Thyroid gland (tissue), 4 donors: Measurements from ENCODE around the gene CD8B. TPM values are rescaled to one million over a fixed set of nuclear protein-coding genes. Genes with fewer than 3 reads are reported as not detected.

Experiments
- DNase-seq, 2 donors: peaks; one replicate each; pipeline ENCODE4 v3.0.0-alpha.2; 2019
- H3K27ac ChIP-seq, 3 donors: fragments of 200-600 bp; sonication (generic); 1 replicate in 2 of 3; 2 replicates in 1 of 3; pipeline ENCODE4 v1.5.1; 2016 to 2019; ENCODE audit warnings: mild to moderate bottlenecking in 1 of 3, moderate library complexity in 1 of 3
- H3K27me3 ChIP-seq: fragments of 200-600 bp; sonication (generic); one replicate; pipeline ENCODE4 v1.5.1; 2019
- H3K36me3 ChIP-seq, 2 donors: fragments of 200-600 bp; sonication (generic); one replicate each; pipeline ENCODE4 v1.5.1; 2016 to 2019
- H3K4me1 ChIP-seq, 2 donors: fragments of 200-600 bp; sonication (generic); one replicate each; pipeline ENCODE4 v1.5.1; 2017 to 2019
- H3K4me3 ChIP-seq, 3 donors: fragments of 200-600 bp; sonication (generic); replicated peaks in 1 of 3; 1 replicate in 2 of 3; 2 replicates in 1 of 3; pipeline ENCODE4 v1.5.1; 2016; ENCODE audit warnings: mild to moderate bottlenecking in 1 of 3
- H3K9me3 ChIP-seq: fragments of 200-600 bp; sonication (generic); one replicate; pipeline ENCODE4 v1.5.1; 2017
- POLR2A ChIP-seq, 2 donors: fragments of 450-650 bp; IDR thresholded peaks; one replicate each; pipeline ENCODE4 v1.6.1; 2017; ENCODE audit warnings: antibody characterized with exemption in 2 of 2, mild to moderate bottlenecking in 2 of 2, moderate library complexity in 1 of 2
- WGBS, 2 donors: methylation state at CpG; one replicate each; pipeline ENCODE4 v1.1.5; 2017; 5-methylcytosine and 5-hydroxymethylcytosine counted together
- intact Hi-C: fragments of 100-400 bp; cut with DNase I; formaldehyde crosslinking; loops from one replicate; pipeline ENCODE4 v1.15.1; 2023
- total RNA-seq, 4 donors: library from RNA; depleted of rRNA; stranded (reverse); fragments of >200 nt; gene quantifications; one replicate each; pipeline ENCODE4 v1.2.3, GENCODE V29; 2016
- TF ChIP-seq, protein P1 (sequence below), 6 experiments: fragments of 200-600 bp in 3 of 6; fragments of 450-650 bp in 3 of 6; sonication (generic) in 3 of 6; IDR thresholded peaks; one replicate each; pipeline ENCODE4 v1.5.1; 2016 to 2019; ENCODE audit warnings: antibody characterized with exemption in 6 of 6, mild to moderate bottlenecking in 2 of 6, inconsistent platforms in 1 of 6, moderate library complexity in 1 of 6

Gene CD8B
- total RNA-seq, 4 donors from 2014 or later: 0.54 to 4.6 (median 3.5) TPM; not detected in 1

GRCh38 chr2:86785456-86785855 is 76.2 kb downstream of the CD8B start:
- whole genome bisulfite sequencing, 2 donors: 90 to 92% methylated on average over 9 of the region's 9 CpGs
- H3K27ac ChIP-seq: no peak overlapping the region
- no peaks in the 10 kb centered on the region for H3K36me3 ChIP-seq
- intact Hi-C loops: no loop called here
- DNase-seq: no peak
- peaks cover 5 to 27% of the 10 kb centered on the region in 2 donors for H3K4me1 ChIP-seq
- H3K27me3 ChIP-seq: peaks cover 5% of the 10 kb centered on the region
- TF ChIP-seq, protein P1, sequence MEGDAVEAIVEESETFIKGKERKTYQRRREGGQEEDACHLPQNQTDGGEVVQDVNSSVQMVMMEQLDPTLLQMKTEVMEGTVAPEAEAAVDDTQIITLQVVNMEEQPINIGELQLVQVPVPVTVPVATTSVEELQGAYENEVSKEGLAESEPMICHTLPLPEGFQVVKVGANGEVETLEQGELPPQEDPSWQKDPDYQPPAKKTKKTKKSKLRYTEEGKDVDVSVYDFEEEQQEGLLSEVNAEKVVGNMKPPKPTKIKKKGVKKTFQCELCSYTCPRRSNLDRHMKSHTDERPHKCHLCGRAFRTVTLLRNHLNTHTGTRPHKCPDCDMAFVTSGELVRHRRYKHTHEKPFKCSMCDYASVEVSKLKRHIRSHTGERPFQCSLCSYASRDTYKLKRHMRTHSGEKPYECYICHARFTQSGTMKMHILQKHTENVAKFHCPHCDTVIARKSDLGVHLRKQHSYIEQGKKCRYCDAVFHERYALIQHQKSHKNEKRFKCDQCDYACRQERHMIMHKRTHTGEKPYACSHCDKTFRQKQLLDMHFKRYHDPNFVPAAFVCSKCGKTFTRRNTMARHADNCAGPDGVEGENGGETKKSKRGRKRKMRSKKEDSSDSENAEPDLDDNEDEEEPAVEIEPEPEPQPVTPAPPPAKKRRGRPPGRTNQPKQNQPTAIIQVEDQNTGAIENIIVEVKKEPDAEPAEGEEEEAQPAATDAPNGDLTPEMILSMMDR (IDR thresholded peaks at IDR 0.05): no peak
- TF ChIP-seq POLR2A (IDR thresholded peaks at IDR 0.05): no peak
- no peak overlapping the region for H3K4me3 ChIP-seq
- no peaks in the 10 kb centered on the region for H3K9me3 ChIP-seq

- Histone ChIP-seq H3K9me3 (no peaks in the 10 kb centered on the region), H3K27me3 (no peaks in the 10 kb centered on the region), H3K4me3 (no peak overlapping the region), H3K27ac (no peak overlapping the region), H3K36me3 (no peaks in the 10 kb centered on the region), H3K4me1 (peaks cover 5 to 10% of the 10 kb centered on the region in 2 donors)
- DNase-seq: no peak
- TF ChIP-seq, protein P1 (IDR thresholded peaks at IDR 0.05): no peak
- no peak for TF ChIP-seq POLR2A (IDR thresholded peaks at IDR 0.05)
- 83 to 89% methylated on average over 8 of the region's 8 CpGs for WGBS, 2 donors
- intact Hi-C loops: no loop called here
Measured at GRCh38 chr2:86783615-86784339, 77.9 kb downstream of the CD8B start.

DNA sequence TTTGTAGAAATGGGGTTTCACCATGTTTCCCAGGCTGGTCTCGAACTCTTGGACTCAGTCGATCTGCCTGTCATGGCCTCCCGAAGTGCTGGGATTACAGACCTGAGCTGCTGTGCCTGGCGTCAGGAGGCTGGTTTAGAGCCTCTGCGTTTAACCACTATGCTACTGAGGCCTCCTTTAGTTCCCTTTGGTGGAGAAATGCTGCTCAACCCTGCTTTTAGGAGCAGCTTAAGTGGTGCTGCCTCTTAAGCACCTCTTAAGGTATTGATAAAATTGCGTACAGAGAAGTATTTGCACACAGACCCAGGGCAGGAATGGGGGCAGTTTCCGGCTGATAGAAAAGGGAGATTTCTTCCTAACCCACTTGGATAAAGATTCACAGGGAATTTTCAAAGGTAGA is 78.9 kb downstream of the CD8B start:
- WGBS, 2 donors: 61 to 78% methylated on average over 7 of the region's 7 CpGs
- intact Hi-C loops: no loop called here
- H3K4me3 ChIP-seq: no peak overlapping the region
- no peaks in the 10 kb centered on the region for H3K9me3 ChIP-seq
- TF ChIP-seq POLR2A (IDR thresholded peaks at IDR 0.05): no peak
- TF ChIP-seq, protein P1 (IDR thresholded peaks at IDR 0.05): no peak
- H3K27me3 ChIP-seq: no peaks in the 10 kb centered on the region
- H3K36me3 ChIP-seq: no peaks in the 10 kb centered on the region
- DNase-seq: no peak
- peaks cover 0 to 3% of the 10 kb centered on the region in 2 donors for H3K4me1 ChIP-seq
- H3K27ac ChIP-seq: no peak overlapping the region

- TF ChIP-seq, protein P1 (IDR thresholded peaks at IDR 0.05): no peak
- no peak for TF ChIP-seq POLR2A (IDR thresholded peaks at IDR 0.05)
- intact Hi-C loops: no loop called here
- no peak overlapping the region for H3K4me3 ChIP-seq
Measured at GRCh38 chr2:86781363-86781762, 80.3 kb downstream of the CD8B start.

GRCh38 chr2:86779971-86780370 is 81.7 kb downstream of the CD8B start:
- no peaks in the 10 kb centered on the region for H3K27me3 ChIP-seq
- no peak for DNase-seq
- H3K4me3 ChIP-seq: no peak overlapping the region
- 37 to 51% methylated on average over 3 of the region's 3 CpGs for WGBS, 2 donors
- H3K27ac ChIP-seq: no peak overlapping the region
- no peaks in the 10 kb centered on the region for H3K36me3 ChIP-seq
- H3K4me1 ChIP-seq: peaks cover 6 to 8% of the 10 kb centered on the region in 2 donors
- TF ChIP-seq POLR2A (IDR thresholded peaks at IDR 0.05): no peak
- TF ChIP-seq, protein P1 (IDR thresholded peaks at IDR 0.05): no peak
- intact Hi-C loops: no loop called here
- H3K9me3 ChIP-seq: no peaks in the 10 kb centered on the region

More at GRCh38 chr2:86781363-86781762, 80.3 kb downstream of the CD8B start:
- WGBS, 2 donors: 77 to 86% methylated on average over 9 of the region's 9 CpGs
- no peak for DNase-seq
- Histone ChIP-seq H3K4me1 (peaks cover 6 to 8% of the 10 kb centered on the region in 2 donors), H3K9me3 (no peaks in the 10 kb centered on the region), H3K27ac (no peak overlapping the region), H3K36me3 (no peaks in the 10 kb centered on the region), H3K27me3 (no peaks in the 10 kb centered on the region)
